ENCODE data around the gene REXO5. TPM values are rescaled to one million over a fixed set of nuclear protein-coding genes. Genes with fewer than 3 reads are reported as not detected.
A peak's percentile ranks its signal among the peaks of the same experiment; 100 is the strongest.

The REXO5 gene
- total and polyA plus RNA-seq, 2 donors (not counting 1 experiment from before 2014, with no cell fraction given) = 0.42 to 1.3 TPM

GRCh38 chr16:20807862-20808261 is 1.5 kb downstream of the REXO5 start:
- ChIA-PET CTCF (no interaction called here), POLR2A (no interaction called here)
- no peaks in the 10 kb centered on the region for H4K20me1 ChIP-seq (ENCODE audit: control insufficient read depth, insufficient read depth, low read length, poor library complexity, severe bottlenecking)
- Mint-ChIP-seq H3K4me3 (peak overlapping the region; percentile 79), H3K4me1 (peaks cover 15% of the 10 kb centered on the region), H3K27ac (no peak overlapping the region), H3K9me3 (ENCODE audit: insufficient read depth) (no peaks in the 10 kb centered on the region), H3K27me3 (no peaks in the 10 kb centered on the region)
- intact Hi-C loops (cut with micrococcal nuclease) = loop anchor here (5.0 kb wide), 1 partner anchor 46 kb away; the partner anchor contains the start of gene ACSM3
- no peak overlapping the region for H3K27ac ChIP-seq (ENCODE audit: low read length in 2 of 2)
- H3K4me2 ChIP-seq (replicated peaks; ENCODE audit: low read depth, low read length, poor library complexity, severe bottlenecking) = peak overlapping the region; percentile 81
- no peak overlapping the region for H3K9ac ChIP-seq (ENCODE audit: low read length)
- H3K4me1 ChIP-seq (ENCODE audit: control insufficient read depth in 2 of 2, insufficient read depth in 2 of 2, low read length in 2 of 2) = peaks cover 5 to 19% of the 10 kb centered on the region in 2 donors
- H3K4me3 ChIP-seq (ENCODE audit: control extremely low read depth in 1 of 5, extremely low read depth in 1 of 5, insufficient read depth in 1 of 5, low read depth in 2 of 5, low read length in 4 of 5) = no peak overlapping the region
- H3K27me3 ChIP-seq (replicated peaks in 1 of 4; ENCODE audit: control extremely low read depth in 1 of 4, control insufficient read depth in 3 of 4, insufficient read depth in 4 of 4, low read length in 3 of 4) = no peaks in the 10 kb centered on the region
- DNase-seq = no peak
- 100% methylated on average over 2 of the region's 11 CpGs for WGBS (ENCODE audit: insufficient coverage)
- H2AFZ ChIP-seq (ENCODE audit: insufficient read depth, low read depth, low read length, poor library complexity, severe bottlenecking) = no peak overlapping the region
- no peak for ATAC-seq (ENCODE audit: low read depth)
- H3K9me3 ChIP-seq (ENCODE audit: control extremely low read depth in 1 of 3, control insufficient read depth in 2 of 3, insufficient read depth in 1 of 3, low read length in 2 of 3) = no peaks in the 10 kb centered on the region
- no peak for TF ChIP-seq CTCF (IDR thresholded peaks at IDR 0.05)
- no peak for TF ChIP-seq EZH2 (IDR thresholded peaks at IDR 0.05; ENCODE audit: borderline replicate concordance, insufficient read depth, low read depth, low read length, poor library complexity, severe bottlenecking)
- H3K36me3 ChIP-seq (replicated peaks in 1 of 2; ENCODE audit: control extremely low read depth in 1 of 2, control insufficient read depth in 1 of 2, extremely low read depth in 1 of 2, insufficient read depth in 2 of 2, low read length in 1 of 2) = no peaks in the 10 kb centered on the region
- H3K79me2 ChIP-seq (ENCODE audit: control insufficient read depth, insufficient read depth, low read length) = no peaks in the 10 kb centered on the region

- Histone ChIP-seq H3K9ac (ENCODE audit: low read length) (no peak overlapping the region), H3K27me3 (replicated peaks in 1 of 4; ENCODE audit: control extremely low read depth in 1 of 4, control insufficient read depth in 3 of 4, insufficient read depth in 4 of 4, low read length in 3 of 4) (no peaks in the 10 kb centered on the region), H3K4me1 (ENCODE audit: control insufficient read depth in 2 of 2, insufficient read depth in 2 of 2, low read length in 2 of 2) (peaks cover 5 to 9% of the 10 kb centered on the region in 2 donors), H4K20me1 (ENCODE audit: control insufficient read depth, insufficient read depth, low read length, poor library complexity, severe bottlenecking) (no peaks in the 10 kb centered on the region), H3K4me2 (replicated peaks; ENCODE audit: low read depth, low read length, poor library complexity, severe bottlenecking) (no peak overlapping the region), H3K79me2 (ENCODE audit: control insufficient read depth, insufficient read depth, low read length) (no peaks in the 10 kb centered on the region), H3K36me3 (replicated peaks in 1 of 2; ENCODE audit: control extremely low read depth in 1 of 2, control insufficient read depth in 1 of 2, extremely low read depth in 1 of 2, insufficient read depth in 2 of 2, low read length in 1 of 2) (no peaks in the 10 kb centered on the region), H3K27ac (ENCODE audit: low read length in 2 of 2) (no peak overlapping the region), H2AFZ (ENCODE audit: insufficient read depth, low read depth, low read length, poor library complexity, severe bottlenecking) (no peak overlapping the region), H3K9me3 (ENCODE audit: control extremely low read depth in 1 of 3, control insufficient read depth in 2 of 3, insufficient read depth in 1 of 3, low read length in 2 of 3) (no peaks in the 10 kb centered on the region), H3K4me3 (ENCODE audit: control extremely low read depth in 1 of 5, extremely low read depth in 1 of 5, insufficient read depth in 1 of 5, low read depth in 2 of 5, low read length in 4 of 5) (no peak overlapping the region)
- no peak for DNase-seq
- Mint-ChIP-seq H3K4me1 (peaks cover 8% of the 10 kb centered on the region), H3K27ac (no peak overlapping the region), H3K9me3 (ENCODE audit: insufficient read depth) (no peaks in the 10 kb centered on the region), H3K27me3 (no peaks in the 10 kb centered on the region), H3K4me3 (no peak overlapping the region)
- TF ChIP-seq CTCF (IDR thresholded peaks at IDR 0.05) = no peak
- TF ChIP-seq EZH2 (IDR thresholded peaks at IDR 0.05; ENCODE audit: borderline replicate concordance, insufficient read depth, low read depth, low read length, poor library complexity, severe bottlenecking) = no peak
- 100% methylated on average over 2 of the region's 10 CpGs for WGBS (ENCODE audit: insufficient coverage)
- POLR2A ChIA-PET = no interaction called here
- intact Hi-C loops (cut with micrococcal nuclease) = no loop called here
- CTCF ChIA-PET = interaction anchor here (1.7 kb wide), 1 partner anchor 39 kb away, joined by 5 read pairs; no protein-coding TSS in a partner anchor
- no peak for ATAC-seq (ENCODE audit: low read depth)
Measured at GRCh38 chr16:20811889-20812439, 5.6 kb downstream of the REXO5 start.

Measured in B cell (primary cell).